Measurements from ENCODE around the gene DNAI4.

DNA sequence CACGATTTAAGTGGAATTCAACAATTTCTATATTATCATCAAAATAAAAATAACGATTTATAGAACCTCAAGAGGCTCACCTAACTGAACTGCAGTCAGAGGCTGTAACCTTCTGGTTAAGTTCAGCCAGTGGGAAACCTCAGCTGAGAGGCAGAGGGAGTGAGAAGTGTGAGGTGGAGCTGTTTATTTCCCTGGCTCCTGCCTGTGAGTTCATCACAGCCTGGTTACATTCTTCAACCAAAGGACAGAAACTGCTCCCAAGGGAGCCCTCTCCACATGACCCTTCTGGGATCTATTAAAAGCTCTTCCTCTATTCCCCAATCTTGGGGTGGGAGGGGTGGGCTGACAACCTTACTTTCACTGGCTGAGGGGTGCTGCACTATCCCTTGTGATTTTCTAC lies 150.2 kb downstream of the DNAI4 start:
- TF ChIP-seq POLR2AphosphoS5 (IDR thresholded peaks at IDR 0.05; ENCODE audit: low read depth, low read length) (no peak), POLR2A (IDR thresholded peaks at IDR 0.05; ENCODE audit: low read depth, low read length) (no peak), TAF1 (IDR thresholded peaks at IDR 0.05; ENCODE audit: borderline replicate concordance, low read depth, low read length) (no peak)

Measured in GM12892 (cell line).